CD4-positive, alpha-beta T cell (primary cell): ENCODE data around the gene RAB7A. TPM values are rescaled to one million over a fixed set of nuclear protein-coding genes. Genes with fewer than 3 reads are reported as not detected.

ENCODE experiments used
- ATAC-seq: fragments of 200-7000 bp; cut with Tn5 transposase; one replicate; pipeline ENCODE4 v1.10.0; 2022; ENCODE audit warnings: mild to moderate bottlenecking; ENCODE audit not compliant: poor library complexity
- CTCF ChIA-PET: fragments of 350-600 bp; sonication (Branson Sonifier 250); formaldehyde crosslinking; loops from one replicate; lab custom pipeline; 2021; ENCODE audit warnings: antibody characterized with exemption, inconsistent platforms; lab: Charles Lee
- POLR2A ChIA-PET: fragments of 350-600 bp; sonication (Branson Sonifier 250); formaldehyde crosslinking; loops from one replicate; lab custom pipeline; 2021; ENCODE audit warnings: antibody characterized with exemption, inconsistent platforms; lab: Charles Lee
- DNase-seq, 14 experiments: peaks; one replicate each; pipeline ENCODE4 v3.0.0-alpha.2; 2013 to 2020; ENCODE audit warnings: mixed read lengths in 2 of 14
- H3K27ac ChIP-seq, 2 donors: one replicate each; pipeline versions ENCODE4 v1.5.1 to v1.7.0; 2013; ENCODE audit warnings: low read length in 2 of 2, low read depth in 1 of 2, mild to moderate bottlenecking in 1 of 2
- H3K27me3 ChIP-seq, 2 experiments: 1 replicate in 1 of 2; 2 replicates in 1 of 2; pipeline versions ENCODE4 v1.6.1 to v1.7.0; 2013; ENCODE audit warnings: low read length in 2 of 2, control low read depth in 1 of 2, mild to moderate bottlenecking in 1 of 2, moderate library complexity in 1 of 2; ENCODE audit not compliant: insufficient read depth in 2 of 2, control insufficient read depth in 1 of 2
- H3K36me3 ChIP-seq: one replicate; pipeline ENCODE4 v1.6.1; 2013; ENCODE audit warnings: low read length, control low read depth; ENCODE audit not compliant: insufficient read depth
- H3K4me1 ChIP-seq: one replicate; pipeline ENCODE4 v1.6.1; 2013; ENCODE audit warnings: low read length, control low read depth; ENCODE audit not compliant: insufficient read depth
- H3K4me3 ChIP-seq: one replicate; pipeline ENCODE4 v1.5.1; 2013; ENCODE audit warnings: mild to moderate bottlenecking, low read length, moderate library complexity
- H3K9me3 ChIP-seq, 2 experiments: 1 replicate in 1 of 2; 2 replicates in 1 of 2; pipeline versions ENCODE4 v1.6.1 to v1.7.0; 2013; ENCODE audit warnings: low read length in 2 of 2, mild to moderate bottlenecking in 2 of 2, control low read depth in 1 of 2, moderate library complexity in 1 of 2; ENCODE audit not compliant: control insufficient read depth in 1 of 2, insufficient read depth in 1 of 2
- H3K27ac Mint-ChIP-seq: one replicate; pipeline ENCODE4 v1.8.0; 2020; ENCODE audit warnings: mixed read lengths
- H3K27me3 Mint-ChIP-seq: one replicate; pipeline ENCODE4 v1.8.0; 2021; ENCODE audit warnings: mixed read lengths
- H3K36me3 Mint-ChIP-seq: one replicate; pipeline ENCODE4 v1.8.0; 2021; ENCODE audit warnings: low read depth, mixed read lengths
- H3K4me1 Mint-ChIP-seq: one replicate; pipeline ENCODE4 v1.8.0; 2021; ENCODE audit warnings: low read depth, mixed read lengths
- H3K4me3 Mint-ChIP-seq: one replicate; pipeline ENCODE4 v1.8.0; 2020; ENCODE audit warnings: mild to moderate bottlenecking, mixed read lengths
- H3K9me3 Mint-ChIP-seq: one replicate; pipeline ENCODE4 v1.8.0; 2020; ENCODE audit warnings: mixed read lengths
- CTCF ChIP-seq: fragments of 200-600 bp; IDR thresholded peaks from one replicate; pipeline ENCODE4 v1.8.0; 2022; ENCODE audit warnings: antibody characterized with exemption, mild to moderate bottlenecking
- intact Hi-C, 2 experiments: fragments of 100-400 bp; cut with DNase I in 1 of 2; cut with micrococcal nuclease in 1 of 2; formaldehyde crosslinking; loops; one replicate each; pipeline versions ENCODE4 v1.15.1 to v1.9.0; 2023 to 2025; cut with DNase I, micrococcal nuclease
- total RNA-seq, 174 experiments: library from RNA in 2 of 174; stranded (reverse) in 2 of 174; gene quantifications; one replicate each; pipeline ENCODE4 v1.2.3 and lab custom pipeline; 2021 to 2026

Gene RAB7A
- total RNA-seq, 2 experiments from 2014 or later = 113 to 121 TPM

DNA sequence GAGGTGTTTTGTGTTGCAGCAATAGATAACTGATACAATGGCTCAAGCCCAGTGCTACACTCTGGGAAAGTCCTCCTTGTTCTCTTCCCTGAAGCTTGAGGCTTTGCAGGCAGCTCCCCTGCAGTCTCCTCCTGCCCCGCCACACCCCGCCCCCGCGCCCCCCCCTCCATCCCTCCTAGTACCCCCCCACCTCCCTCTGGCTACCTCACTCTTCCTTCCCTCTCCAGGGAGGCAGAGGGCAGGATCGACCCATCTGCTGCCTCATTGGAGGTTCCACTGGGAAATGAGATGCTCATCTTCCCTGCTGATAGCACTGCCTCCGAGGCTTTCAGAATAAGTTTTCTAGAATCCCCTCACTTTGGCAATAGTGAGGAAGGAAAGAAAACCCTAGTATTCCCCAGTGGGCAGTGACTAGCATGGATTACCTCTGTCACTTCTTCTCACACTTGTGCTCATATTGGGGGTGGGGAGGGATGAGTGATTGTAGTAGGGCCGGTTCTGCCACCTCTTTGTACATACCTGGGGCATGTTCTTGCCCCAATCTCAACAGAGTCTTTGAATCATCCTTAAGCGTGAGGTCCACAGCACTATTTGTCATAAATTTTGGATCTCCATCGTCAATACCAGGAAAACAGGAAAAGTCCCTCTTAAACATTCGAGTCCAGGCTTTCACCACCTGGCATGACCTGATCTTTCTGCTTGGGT lies 16.3 kb upstream of the RAB7A start:
- Histone ChIP-seq H3K27ac (no peak overlapping the region), H3K36me3 (no peaks in the 10 kb centered on the region), H3K4me1 (peaks cover 2% of the 10 kb centered on the region), H3K4me3 (no peak overlapping the region), H3K9me3 (peaks cover 0 to 4% of the 10 kb centered on the region in 2 experiments), H3K27me3 (no peaks in the 10 kb centered on the region)
- no peak for ATAC-seq
- Mint-ChIP-seq H3K27me3 (no peaks in the 10 kb centered on the region), H3K4me3 (no peak overlapping the region), H3K9me3 (no peaks in the 10 kb centered on the region), H3K27ac (no peak overlapping the region), H3K4me1 (peaks cover 3% of the 10 kb centered on the region), H3K36me3 (no peaks in the 10 kb centered on the region)
- POLR2A ChIA-PET = no interaction called here
- TF ChIP-seq CTCF = no peak
- CTCF ChIA-PET = no interaction called here
- intact Hi-C loops = no loop called here
- DNase-seq = no peak

- intact Hi-C loops = no loop called here
- H3K27me3 ChIP-seq = no peaks in the 10 kb centered on the region
- Mint-ChIP-seq H3K4me3 (no peak overlapping the region), H3K9me3 (no peaks in the 10 kb centered on the region), H3K4me1 (peaks cover 12% of the 10 kb centered on the region), H3K27ac (no peak overlapping the region), H3K27me3 (no peaks in the 10 kb centered on the region), H3K36me3 (no peaks in the 10 kb centered on the region)
- TF ChIP-seq CTCF = no peak
- DNase-seq = no peak
- ChIA-PET CTCF (no interaction called here), POLR2A (no interaction called here)
- ATAC-seq = no peak
- no peaks in the 10 kb centered on the region for H3K36me3 ChIP-seq
- peaks cover 0 to 4% of the 10 kb centered on the region in 2 experiments for H3K9me3 ChIP-seq
- H3K4me3 ChIP-seq = no peak overlapping the region
- peaks cover 14% of the 10 kb centered on the region for H3K4me1 ChIP-seq
- H3K27ac ChIP-seq = no peak overlapping the region
These were observed 15.1 kb upstream of the RAB7A start for GRCh38 chr3:128710816-128711433.

- intact Hi-C loops = no loop called here
- Mint-ChIP-seq H3K36me3 (no peaks in the 10 kb centered on the region), H3K4me1 (peaks cover 14% of the 10 kb centered on the region), H3K4me3 (no peak overlapping the region), H3K27ac (no peak overlapping the region), H3K9me3 (no peaks in the 10 kb centered on the region), H3K27me3 (no peaks in the 10 kb centered on the region)
- ATAC-seq (no peak), DNase-seq (no peak)
- H3K27ac ChIP-seq = no peak overlapping the region
- ChIA-PET POLR2A (no interaction called here), CTCF (no interaction called here)
- H3K4me3 ChIP-seq = no peak overlapping the region
- H3K27me3 ChIP-seq = no peaks in the 10 kb centered on the region
- peaks cover 17% of the 10 kb centered on the region for H3K4me1 ChIP-seq
- H3K36me3 ChIP-seq = no peaks in the 10 kb centered on the region
- no peak for TF ChIP-seq CTCF
- peaks cover 0 to 4% of the 10 kb centered on the region in 2 experiments for H3K9me3 ChIP-seq
These were observed 13.1 kb upstream of the RAB7A start for GRCh38 chr3:128712848-128713247.
